Measurements from ENCODE around the gene RAD50. TPM values are rescaled to one million over a fixed set of nuclear protein-coding genes. Genes with fewer than 3 reads are reported as not detected.

The RAD50 gene
- total and polyA plus RNA-seq, 5 experiments from 2014 or later, result 12.0 to 36.1 (median 30.2) TPM

GRCh38 chr5:132677682-132678400 lies 121.1 kb downstream of the RAD50 start:
- POLR2A ChIA-PET, result no interaction called here
- no peak overlapping the region for H3K4me3 Mint-ChIP-seq
- H3K27ac Mint-ChIP-seq, result no peak overlapping the region
- H3K9me3 Mint-ChIP-seq, result no peaks in the 10 kb centered on the region
- no peak for DNase-seq
- H3K36me3 Mint-ChIP-seq, result no peaks in the 10 kb centered on the region
- no peak for ATAC-seq
- peaks cover 0 to 24% (median 0%) of the 10 kb centered on the region in 4 donors for H3K4me1 Mint-ChIP-seq
- H3K27me3 Mint-ChIP-seq, result peaks cover 0 to 2% (median 0%) of the 10 kb centered on the region in 5 donors

GRCh38 chr5:132678735-132679134 lies 122.0 kb downstream of the RAD50 start:
- H3K9me3 Mint-ChIP-seq, result no peaks in the 10 kb centered on the region
- H3K36me3 Mint-ChIP-seq, result no peaks in the 10 kb centered on the region
- no peak for ATAC-seq
- POLR2A ChIA-PET, result no interaction called here
- peaks cover 0 to 24% (median 0%) of the 10 kb centered on the region in 4 donors for H3K4me1 Mint-ChIP-seq
- H3K27me3 Mint-ChIP-seq, result peaks cover 0 to 2% (median 0%) of the 10 kb centered on the region in 5 donors
- no peak overlapping the region for H3K4me3 Mint-ChIP-seq
- DNase-seq, result no peak
- no peak overlapping the region for H3K27ac Mint-ChIP-seq

DNA sequence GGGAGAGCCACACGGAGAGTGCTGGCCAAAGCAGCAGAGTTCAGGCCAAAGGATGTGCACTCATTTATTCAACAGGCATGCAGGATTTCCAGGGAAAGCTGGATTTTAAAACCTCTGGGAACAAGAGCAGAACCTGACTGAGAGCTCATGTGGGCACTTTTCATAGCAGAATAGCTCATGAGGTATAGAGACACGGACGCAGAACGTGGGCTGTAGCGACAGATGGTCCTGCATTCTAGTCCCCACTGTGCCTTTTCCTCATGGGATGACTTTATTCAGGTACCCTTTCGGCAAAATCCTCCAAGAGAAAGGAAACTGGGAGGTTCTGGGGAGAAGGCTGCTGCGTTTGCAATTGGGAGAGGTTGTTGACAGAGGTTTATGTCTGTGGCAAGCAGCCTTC lies 122.4 kb downstream of the RAD50 start:
- peaks cover 0 to 24% (median 0%) of the 10 kb centered on the region in 4 donors for H3K4me1 Mint-ChIP-seq
- no peak for ATAC-seq
- peaks cover 0 to 2% (median 0%) of the 10 kb centered on the region in 5 donors for H3K27me3 Mint-ChIP-seq
- H3K36me3 Mint-ChIP-seq, result no peaks in the 10 kb centered on the region
- no peak overlapping the region for H3K4me3 Mint-ChIP-seq
- no peak for DNase-seq
- no peaks in the 10 kb centered on the region for H3K9me3 Mint-ChIP-seq
- POLR2A ChIA-PET, result no interaction called here
- no peak overlapping the region for H3K27ac Mint-ChIP-seq

GRCh38 chr5:132679717-132680380 lies 123.1 kb downstream of the RAD50 start:
- Mint-ChIP-seq H3K4me1 (peaks cover 0 to 24% (median under 1%) of the 10 kb centered on the region in 4 donors), H3K27me3 (peaks cover 0 to 2% (median 0%) of the 10 kb centered on the region in 5 donors), H3K27ac (no peak overlapping the region), H3K36me3 (no peaks in the 10 kb centered on the region), H3K4me3 (no peak overlapping the region), H3K9me3 (no peaks in the 10 kb centered on the region)
- DNase-seq (no peak), ATAC-seq (no peak)
- POLR2A ChIA-PET, result no interaction called here

GRCh38 chr5:132680780-132681475 lies 124.2 kb downstream of the RAD50 start:
- Mint-ChIP-seq H3K4me1 (peaks cover 0 to 23% (median 4%) of the 10 kb centered on the region in 4 donors), H3K9me3 (no peaks in the 10 kb centered on the region), H3K36me3 (no peaks in the 10 kb centered on the region), H3K27me3 (peaks cover 0 to 2% (median 0%) of the 10 kb centered on the region in 5 donors), H3K4me3 (peak overlapping the region in 1 of 10 donors; percentile 36), H3K27ac (no peak overlapping the region)
- POLR2A ChIA-PET, result interaction anchor here (0.5 kb wide), 1 partner anchor 198 kb away, joined by 3 read pairs; no protein-coding TSS in a partner anchor
- ATAC-seq, result no peak
- DNase-seq, result no peak

DNA sequence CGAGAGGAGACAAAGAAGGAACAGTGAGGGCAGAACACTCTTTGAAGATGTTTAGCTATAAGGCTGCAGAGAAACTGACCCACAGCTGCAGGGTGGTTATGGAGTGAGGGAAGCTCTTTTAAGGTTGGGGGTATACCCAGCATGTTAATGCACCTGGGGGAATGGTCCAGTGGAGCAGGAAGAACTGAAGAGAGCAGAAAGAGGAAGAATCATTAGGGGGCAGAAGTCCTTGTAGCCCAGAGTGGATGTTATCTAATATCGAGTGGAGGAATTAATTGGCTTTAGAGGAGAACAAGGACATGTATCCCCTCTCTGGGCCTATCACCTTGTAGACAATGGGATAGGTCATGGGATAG lies 124.7 kb downstream of the RAD50 start:
- Mint-ChIP-seq H3K4me3 (peak overlapping the region in 1 of 10 donors; percentile 36), H3K36me3 (no peaks in the 10 kb centered on the region), H3K27me3 (peaks cover 0 to 2% (median 0%) of the 10 kb centered on the region in 5 donors), H3K4me1 (peaks cover 0 to 22% (median 4%) of the 10 kb centered on the region in 4 donors), H3K9me3 (no peaks in the 10 kb centered on the region), H3K27ac (no peak overlapping the region)
- ATAC-seq, result no peak
- POLR2A ChIA-PET, result no interaction called here
- DNase-seq, result no peak

GRCh38 chr5:132681983-132682382 lies 125.2 kb downstream of the RAD50 start:
- peaks cover 0 to 24% (median 4%) of the 10 kb centered on the region in 4 donors for H3K4me1 Mint-ChIP-seq
- no peak overlapping the region for H3K27ac Mint-ChIP-seq
- DNase-seq, result no peak
- H3K4me3 Mint-ChIP-seq, result no peak overlapping the region
- POLR2A ChIA-PET, result no interaction called here
- peaks cover 0 to 2% (median 0%) of the 10 kb centered on the region in 5 donors for H3K27me3 Mint-ChIP-seq
- ATAC-seq, result no peak
- no peaks in the 10 kb centered on the region for H3K36me3 Mint-ChIP-seq
- H3K9me3 Mint-ChIP-seq, result no peaks in the 10 kb centered on the region

DNA sequence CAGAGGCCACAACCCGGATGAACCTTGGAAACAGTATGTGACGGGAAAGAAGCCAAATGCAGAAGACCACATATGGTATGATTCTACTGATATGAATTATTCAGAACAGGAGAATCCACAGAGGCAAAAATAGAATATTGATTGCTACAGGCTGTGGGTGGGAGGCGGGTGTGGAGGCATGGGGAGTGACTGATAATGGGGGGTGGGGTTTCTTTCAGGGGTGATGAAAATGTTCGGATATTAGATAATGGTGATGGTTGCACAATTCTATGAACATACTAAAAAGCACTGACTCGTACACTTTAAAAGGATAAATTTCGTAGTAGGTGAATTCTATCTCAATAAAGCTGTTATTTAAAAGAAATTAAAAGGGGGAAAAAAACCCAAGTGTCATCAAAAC lies 127.7 kb downstream of the RAD50 start:
- H3K9me3 Mint-ChIP-seq, result no peaks in the 10 kb centered on the region
- H3K27me3 Mint-ChIP-seq, result peaks cover 0 to 2% (median 0%) of the 10 kb centered on the region in 5 donors
- H3K4me1 Mint-ChIP-seq, result peaks cover 7 to 44% (median 23%) of the 10 kb centered on the region in 4 donors
- H3K36me3 Mint-ChIP-seq, result no peaks in the 10 kb centered on the region
- no peak overlapping the region for H3K4me3 Mint-ChIP-seq
- POLR2A ChIA-PET, result no interaction called here
- no peak overlapping the region for H3K27ac Mint-ChIP-seq
- ATAC-seq (no peak), DNase-seq (no peak)

DNA sequence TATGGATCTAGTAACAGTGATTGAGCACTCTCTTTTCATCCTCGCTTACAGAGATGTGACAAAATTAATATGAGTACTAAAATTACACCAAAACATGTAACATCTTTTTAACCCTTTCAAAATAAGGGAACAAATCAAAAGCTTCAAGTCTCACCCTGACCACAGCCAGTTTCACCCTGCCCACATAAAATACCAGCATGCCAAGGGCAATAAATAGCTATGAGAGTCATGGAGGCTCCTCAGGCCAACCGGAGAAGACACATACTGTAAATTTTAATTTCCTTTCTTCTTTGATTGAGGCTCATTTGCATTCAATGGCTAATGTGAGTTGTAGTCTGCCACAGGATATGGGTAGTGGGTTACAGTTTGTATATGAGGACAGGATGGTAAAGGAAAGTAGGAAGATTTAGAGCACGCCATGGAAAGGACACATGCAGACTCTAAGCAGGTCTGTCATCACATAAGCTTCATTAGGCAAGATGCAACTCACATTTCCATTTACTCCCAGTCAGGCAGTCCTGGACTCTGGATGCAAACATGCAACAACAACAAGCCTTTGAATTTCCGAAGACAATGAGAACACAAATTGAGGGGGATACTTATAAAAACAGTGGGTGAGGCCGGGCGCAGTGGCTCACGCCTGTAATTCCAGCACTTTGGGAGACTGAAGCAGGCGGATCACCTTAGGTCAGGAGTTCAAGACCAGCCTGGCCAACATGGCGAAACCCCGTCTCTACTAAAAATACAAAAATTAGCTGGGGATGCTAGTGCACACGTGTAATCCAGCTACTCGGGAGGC lies 128.3 kb downstream of the RAD50 start:
- H3K27me3 Mint-ChIP-seq, result peaks cover 0 to 2% (median 0%) of the 10 kb centered on the region in 5 donors
- no peak overlapping the region for H3K4me3 Mint-ChIP-seq
- POLR2A ChIA-PET, result no interaction called here
- H3K36me3 Mint-ChIP-seq, result no peaks in the 10 kb centered on the region
- H3K9me3 Mint-ChIP-seq, result no peaks in the 10 kb centered on the region
- no peak for ATAC-seq
- H3K4me1 Mint-ChIP-seq, result peaks cover 7 to 45% (median 23%) of the 10 kb centered on the region in 4 donors
- DNase-seq, result no peak
- H3K27ac Mint-ChIP-seq, result no peak overlapping the region

- no peaks in the 10 kb centered on the region for H3K36me3 Mint-ChIP-seq
- ATAC-seq, result no peak
- H3K27ac Mint-ChIP-seq, result no peak overlapping the region
- POLR2A ChIA-PET, result no interaction called here
- no peak overlapping the region for H3K4me3 Mint-ChIP-seq
- no peaks in the 10 kb centered on the region for H3K9me3 Mint-ChIP-seq
- no peak for DNase-seq
- H3K4me1 Mint-ChIP-seq, result peaks cover 7 to 40% (median 23%) of the 10 kb centered on the region in 4 donors
- no peaks in the 10 kb centered on the region for H3K27me3 Mint-ChIP-seq
Measured at GRCh38 chr5:132686193-132686592, 129.4 kb downstream of the RAD50 start.

DNA sequence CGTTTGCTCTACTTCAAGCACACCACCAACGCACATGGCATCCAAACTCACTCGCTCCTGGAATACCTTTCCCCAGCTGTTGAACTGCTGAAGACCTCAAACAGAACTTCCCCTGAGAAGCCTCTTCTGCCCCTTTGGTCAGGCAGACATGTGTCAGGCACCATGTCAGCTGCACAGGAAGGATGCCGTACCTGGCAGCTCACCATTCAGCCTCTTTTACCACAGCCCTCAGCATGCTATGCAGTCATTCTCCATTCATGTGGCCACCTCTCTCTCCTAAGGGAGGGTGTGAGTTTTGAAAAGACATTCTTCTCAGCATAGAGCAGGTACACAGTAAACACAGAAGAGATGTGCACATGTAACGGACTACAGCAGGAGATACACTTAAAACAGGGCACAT lies 131.2 kb downstream of the RAD50 start:
- Mint-ChIP-seq H3K9me3 (no peaks in the 10 kb centered on the region), H3K4me1 (peaks cover 7 to 34% (median 23%) of the 10 kb centered on the region in 4 donors), H3K36me3 (peaks cover 0 to 6% (median 5%) of the 10 kb centered on the region in 3 donors), H3K27ac (peak overlapping the region; percentile 3 to 79 (median 60)), H3K4me3 (peak overlapping the region in 8 of 10 donors; percentile 0 to 54 (median 11)), H3K27me3 (no peaks in the 10 kb centered on the region)
- peak; percentile 99 for ATAC-seq
- POLR2A ChIA-PET, result no interaction called here
- peak in 9 of 10 donors; percentile 24 to 82 (median 67) for DNase-seq
